8988T (cell line): ENCODE measurements around the gene UBR4.
A peak's percentile ranks its signal among the peaks of the same experiment; 100 is the strongest.
"Not testable (repeated sequence)": the region's sequence is repeated elsewhere in the genome, so short reads cannot be mapped to it uniquely, and the experiment has no call there.

ENCODE experiments used
- DNase-seq: peaks from one replicate; pipeline ENCODE4 v3.0.0; 2011

The UBR4 gene

GRCh38 chr1:19209990-19210771 lies at the start of gene UBR4:
Gene UBR4 (minus strand): TSS chr1:19210266. CDS start chr1:19210248, 18 bp downstream.
- DNase-seq, result peak; percentile 63

GRCh38 chr1:19258353-19258752 lies 48.3 kb upstream of the UBR4 start:
- DNase-seq, result no peak

- no peak for DNase-seq
These were observed 47.3 kb upstream of the UBR4 start for GRCh38 chr1:19257178-19257914.

GRCh38 chr1:19256301-19256700 lies 46.2 kb upstream of the UBR4 start:
- not testable (repeated sequence) for DNase-seq

GRCh38 chr1:19255288-19255687 lies 45.2 kb upstream of the UBR4 start:
- DNase-seq, result no peak

- no peak for DNase-seq
These were observed 44.4 kb upstream of the UBR4 start for GRCh38 chr1:19254416-19254815.

- DNase-seq, result peak; percentile 77
These were observed 41.5 kb upstream of the UBR4 start, which contains the start of the genes EMC1 and MRTO4 for GRCh38 chr1:19251305-19252196. Gene EMC1 (minus strand): TSS chr1:19251524. CDS start chr1:19251509, 15 bp downstream. Gene MRTO4 (plus strand): TSS chr1:19251805. CDS start chr1:19251836, 31 bp downstream.

GRCh38 chr1:19250629-19251304 lies 40.7 kb upstream of the UBR4 start:
- DNase-seq, result no peak

- DNase-seq, result no peak
These were observed 30.8 kb upstream of the UBR4 start for GRCh38 chr1:19240673-19241538.

- no peak for DNase-seq
These were observed 29.8 kb upstream of the UBR4 start for GRCh38 chr1:19239876-19240275.

- DNase-seq, result no peak
These were observed 24.2 kb upstream of the UBR4 start for GRCh38 chr1:19234224-19234623.

GRCh38 chr1:19232524-19232846 lies 22.4 kb upstream of the UBR4 start:
- no peak for DNase-seq

GRCh38 chr1:19231736-19232523 lies 21.9 kb upstream of the UBR4 start:
- not testable (repeated sequence) for DNase-seq

- DNase-seq, result no peak
These were observed 19.8 kb upstream of the UBR4 start for GRCh38 chr1:19229828-19230325.

- DNase-seq, result no peak
These were observed 19.2 kb upstream of the UBR4 start for GRCh38 chr1:19229229-19229628.

- DNase-seq, result no peak
These were observed 13.1 kb upstream of the UBR4 start for GRCh38 chr1:19222979-19223824.

GRCh38 chr1:19222573-19222972 lies 12.5 kb upstream of the UBR4 start:
- no peak for DNase-seq

GRCh38 chr1:19220991-19221390 lies 10.9 kb upstream of the UBR4 start:
- no peak for DNase-seq

GRCh38 chr1:19220080-19220846 lies 10.2 kb upstream of the UBR4 start:
- DNase-seq, result no peak
